Caco-2 (cell line): ENCODE measurements around the gene MYL4. TPM values are rescaled to one million over a fixed set of nuclear protein-coding genes. Genes with fewer than 3 reads are reported as not detected.
"Not testable (repeated sequence)": the region's sequence is repeated elsewhere in the genome, so short reads cannot be mapped to it uniquely, and the experiment has no call there.

Experiments used
- BruUV-seq: library from RNA; stranded (reverse); fragments of 400-500 nt; replicated peaks from 2 replicates; lab custom pipeline; 2021; lab: Mats Ljungman, UMichigan
- CTCF ChIA-PET: fragments of 300-600 bp; sonication (Branson Sonifier 250); formaldehyde crosslinking; loops from one replicate; lab custom pipeline; 2022; ENCODE audit warnings: antibody characterized with exemption; lab: Charles Lee
- POLR2A ChIA-PET: fragments of 300-600 bp; sonication (Branson Sonifier 250); formaldehyde crosslinking; loops from one replicate; lab custom pipeline; 2022; ENCODE audit warnings: antibody characterized with exemption; lab: Charles Lee
- DNase-seq, 2 experiments: peaks; one replicate each; pipeline versions ENCODE4 v3.0.0 to v3.0.0-alpha.2; 2020 to 2022
- H3K27me3 ChIP-seq: replicated peaks from 2 replicates; pipeline ENCODE4 v1.6.0; 2011; ENCODE audit warnings: low read length; ENCODE audit not compliant: control insufficient read depth, insufficient read depth
- H3K36me3 ChIP-seq: 2 replicates; pipeline ENCODE4 v1.5.1; 2011; ENCODE audit warnings: low read length; ENCODE audit not compliant: control insufficient read depth, insufficient read depth
- H3K4me1 ChIP-seq: fragments of 250-450 bp; sonication (Bioruptor Pico); 2 replicates; pipeline ENCODE4 v1.5.1; 2020; ENCODE audit warnings: mild to moderate bottlenecking
- H3K4me3 ChIP-seq: 2 replicates; pipeline ENCODE4 v1.5.1; 2011; ENCODE audit warnings: low read depth, mild to moderate bottlenecking, control low read depth, low read length
- H3K9me3 ChIP-seq: fragments of 250-450 bp; sonication (Bioruptor Pico); 2 replicates; pipeline ENCODE4 v1.5.1; 2020; ENCODE audit warnings: mild to moderate bottlenecking, moderate library complexity
- H3K27ac Mint-ChIP-seq: one replicate; pipeline ENCODE4 v1.8.0; 2022; ENCODE audit warnings: mixed read lengths; ENCODE audit not compliant: unreplicated experiment
- H3K27me3 Mint-ChIP-seq: one replicate; pipeline ENCODE4 v1.8.0; 2022; ENCODE audit warnings: mixed read lengths; ENCODE audit not compliant: insufficient read depth, unreplicated experiment
- H3K36me3 Mint-ChIP-seq: one replicate; pipeline ENCODE4 v1.8.0; 2022; ENCODE audit warnings: mild to moderate bottlenecking, mixed read lengths; ENCODE audit not compliant: insufficient read depth, unreplicated experiment
- H3K4me1 Mint-ChIP-seq: one replicate; pipeline ENCODE4 v1.8.0; 2022; ENCODE audit warnings: low read depth, mixed read lengths; ENCODE audit not compliant: unreplicated experiment
- H3K4me3 Mint-ChIP-seq: one replicate; pipeline ENCODE4 v1.8.0; 2022; ENCODE audit warnings: mild to moderate bottlenecking, moderate library complexity, mixed read lengths; ENCODE audit not compliant: unreplicated experiment
- H3K9me3 Mint-ChIP-seq: one replicate; pipeline ENCODE4 v1.8.0; 2022; ENCODE audit warnings: mixed read lengths; ENCODE audit not compliant: unreplicated experiment
- intact Hi-C: fragments of 100-400 bp; cut with micrococcal nuclease; formaldehyde crosslinking; loops from one replicate; pipeline ENCODE4 v1.10.0; 2022; ENCODE audit not compliant: unreplicated experiment
- total RNA-seq: library from RNA; stranded (reverse); gene quantifications from 2 replicates; pipeline ENCODE4 v1.2.3, GENCODE V29; 2022
- TF ChIP-seq, protein P1 (sequence below), 2 experiments: fragments of 200-600 bp in 1 of 2; IDR thresholded peaks; 1 replicate in 1 of 2; 2 replicates in 1 of 2; pipeline versions ENCODE4 v1.5.1 to v1.8.0; 2011 to 2022; ENCODE audit warnings: antibody characterized with exemption in 1 of 2, control low read depth in 1 of 2, inconsistent platforms in 1 of 2, low read depth in 1 of 2, low read length in 1 of 2, mild to moderate bottlenecking in 1 of 2, moderate library complexity in 1 of 2; ENCODE audit not compliant: insufficient read depth in 1 of 2, severe bottlenecking in 1 of 2, unreplicated experiment in 1 of 2

The MYL4 gene
- total RNA-seq, 1 experiment from 2014 or later: not detected

- Mint-ChIP-seq H3K9me3 (no peaks in the 10 kb centered on the region), H3K27me3 (no peaks in the 10 kb centered on the region), H3K36me3 (peaks cover 36% of the 10 kb centered on the region), H3K27ac (no peak overlapping the region), H3K4me3 (no peak overlapping the region), H3K4me1 (no peaks in the 10 kb centered on the region)
- intact Hi-C loops: no loop called here
- H3K27me3 ChIP-seq: no peaks in the 10 kb centered on the region
- no peaks in the 10 kb centered on the region; the same call in 1 of the 2 replicates for H3K36me3 ChIP-seq
- no peaks in the 10 kb centered on the region for H3K9me3 ChIP-seq
- H3K4me1 ChIP-seq: no peaks in the 10 kb centered on the region
- no peak for DNase-seq
- TF ChIP-seq, protein P1, sequence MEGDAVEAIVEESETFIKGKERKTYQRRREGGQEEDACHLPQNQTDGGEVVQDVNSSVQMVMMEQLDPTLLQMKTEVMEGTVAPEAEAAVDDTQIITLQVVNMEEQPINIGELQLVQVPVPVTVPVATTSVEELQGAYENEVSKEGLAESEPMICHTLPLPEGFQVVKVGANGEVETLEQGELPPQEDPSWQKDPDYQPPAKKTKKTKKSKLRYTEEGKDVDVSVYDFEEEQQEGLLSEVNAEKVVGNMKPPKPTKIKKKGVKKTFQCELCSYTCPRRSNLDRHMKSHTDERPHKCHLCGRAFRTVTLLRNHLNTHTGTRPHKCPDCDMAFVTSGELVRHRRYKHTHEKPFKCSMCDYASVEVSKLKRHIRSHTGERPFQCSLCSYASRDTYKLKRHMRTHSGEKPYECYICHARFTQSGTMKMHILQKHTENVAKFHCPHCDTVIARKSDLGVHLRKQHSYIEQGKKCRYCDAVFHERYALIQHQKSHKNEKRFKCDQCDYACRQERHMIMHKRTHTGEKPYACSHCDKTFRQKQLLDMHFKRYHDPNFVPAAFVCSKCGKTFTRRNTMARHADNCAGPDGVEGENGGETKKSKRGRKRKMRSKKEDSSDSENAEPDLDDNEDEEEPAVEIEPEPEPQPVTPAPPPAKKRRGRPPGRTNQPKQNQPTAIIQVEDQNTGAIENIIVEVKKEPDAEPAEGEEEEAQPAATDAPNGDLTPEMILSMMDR (IDR thresholded peaks at IDR 0.05; ENCODE audit: insufficient read depth in 1 of 2, low read depth in 1 of 2, low read length in 1 of 2, severe bottlenecking in 1 of 2, unreplicated experiment in 1 of 2): no peak
- H3K4me3 ChIP-seq: no peak overlapping the region
- ChIA-PET CTCF (no interaction called here), POLR2A (no interaction called here)
- no TSS peak for BruUV-seq
Observed at GRCh38 chr17:47172696-47173565, 36.2 kb upstream of the MYL4 start.

GRCh38 chr17:47174823-47175222, 34.3 kb upstream of the MYL4 start:
- BruUV-seq, intact Hi-C loops, H3K27ac Mint-ChIP-seq, POLR2A ChIA-PET, H3K9me3 Mint-ChIP-seq, H3K27me3 ChIP-seq, H3K4me3 ChIP-seq, H3K9me3 ChIP-seq, H3K27me3 Mint-ChIP-seq, H3K4me1 Mint-ChIP-seq, DNase-seq, CTCF ChIA-PET, H3K4me1 ChIP-seq, H3K4me3 Mint-ChIP-seq, H3K36me3 ChIP-seq: not testable (repeated sequence)
- H3K36me3 Mint-ChIP-seq: peaks cover 34% of the 10 kb centered on the region

DNA sequence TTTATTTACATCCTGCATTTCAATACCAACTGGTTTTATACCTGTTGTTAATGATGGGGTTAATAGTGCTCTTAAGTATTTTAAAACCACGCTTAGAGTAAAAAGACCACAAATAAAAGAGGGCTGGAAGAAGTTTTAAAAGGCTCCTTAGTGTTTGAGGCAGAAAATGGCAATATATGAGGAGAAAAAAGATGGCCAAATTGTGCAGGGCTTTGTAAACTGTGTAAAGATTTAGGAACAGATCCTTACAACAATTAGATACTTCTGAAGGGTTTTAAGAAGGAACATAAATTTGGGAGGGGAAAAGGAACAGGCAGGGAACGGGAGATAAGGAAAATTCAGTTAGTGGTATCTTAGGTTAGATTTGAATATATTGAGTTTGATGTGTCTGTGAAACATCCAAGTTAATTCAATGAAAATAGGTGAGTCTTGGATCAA, 32.7 kb upstream of the MYL4 start:
- peaks cover 35% of the 10 kb centered on the region for H3K36me3 Mint-ChIP-seq

More for the DNA sequence above, 32.7 kb upstream of the MYL4 start:
- H3K4me1 ChIP-seq: peaks cover 6% of the 10 kb centered on the region; the same call in 1 of the 2 replicates
- H3K4me3 Mint-ChIP-seq: no peak overlapping the region
- intact Hi-C loops: no loop called here
- CTCF ChIA-PET: no interaction called here
- TF ChIP-seq, protein P1 (IDR thresholded peaks at IDR 0.05; ENCODE audit: insufficient read depth in 1 of 2, low read depth in 1 of 2, low read length in 1 of 2, severe bottlenecking in 1 of 2, unreplicated experiment in 1 of 2): no peak
- H3K9me3 ChIP-seq: no peaks in the 10 kb centered on the region
- no peaks in the 10 kb centered on the region for H3K27me3 Mint-ChIP-seq
- no peak for DNase-seq
- H3K36me3 ChIP-seq: no peaks in the 10 kb centered on the region; the same call in 1 of the 2 replicates
- no peaks in the 10 kb centered on the region for H3K27me3 ChIP-seq
- no peaks in the 10 kb centered on the region for H3K9me3 Mint-ChIP-seq
- H3K27ac Mint-ChIP-seq: no peak overlapping the region
- H3K4me3 ChIP-seq: no peak overlapping the region
- no TSS peak for BruUV-seq
- POLR2A ChIA-PET: no interaction called here
- H3K4me1 Mint-ChIP-seq: no peaks in the 10 kb centered on the region
